Astrocyte of the cerebellum (primary cell): ENCODE measurements around the gene FOXP1.

ENCODE experiments used
- DNase-seq: peaks from one replicate; pipeline ENCODE4 v3.0.0-alpha.2; 2011; ENCODE audit warnings: low read depth
- H3K4me3 ChIP-seq: 2 replicates; pipeline ENCODE4 v1.5.1; 2011; ENCODE audit warnings: mild to moderate bottlenecking, low read depth, low read length, moderate library complexity
- CTCF ChIP-seq: IDR thresholded peaks from 2 replicates; pipeline ENCODE4 v1.5.1; 2012; ENCODE audit warnings: low read length, low read depth, moderate library complexity, mild to moderate bottlenecking; ENCODE audit errors: missing control alignments
- in situ Hi-C: cut with HindIII; loops from 2 replicates; pipeline ENCODE4 v1.10.0; 2017; ENCODE audit warnings: low sequenced_read_pairs

FOXP1 gene

DNA sequence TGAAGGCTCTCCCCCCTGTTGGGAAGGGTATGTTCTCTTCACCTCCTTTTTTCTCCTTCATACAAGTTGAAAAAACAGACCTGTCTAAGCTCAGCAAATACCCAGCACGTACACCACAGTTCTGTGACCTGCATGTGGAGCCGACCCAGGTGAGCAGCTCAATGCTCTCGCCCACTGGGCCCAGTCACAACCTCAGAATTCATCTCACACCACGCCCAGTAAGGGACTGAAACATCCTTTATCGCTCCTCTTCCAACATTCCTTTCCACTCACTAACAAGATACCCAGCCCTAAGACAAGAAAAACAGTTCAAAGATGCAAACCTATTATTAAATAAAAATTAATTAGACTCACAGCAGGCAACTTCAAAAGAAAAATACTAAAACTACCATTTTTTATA is 68.9 kb downstream of the FOXP1 start:
- in situ Hi-C loops: no loop called here
- no peak for DNase-seq
- TF ChIP-seq CTCF: no peak
- no peak overlapping the region for H3K4me3 ChIP-seq

DNA sequence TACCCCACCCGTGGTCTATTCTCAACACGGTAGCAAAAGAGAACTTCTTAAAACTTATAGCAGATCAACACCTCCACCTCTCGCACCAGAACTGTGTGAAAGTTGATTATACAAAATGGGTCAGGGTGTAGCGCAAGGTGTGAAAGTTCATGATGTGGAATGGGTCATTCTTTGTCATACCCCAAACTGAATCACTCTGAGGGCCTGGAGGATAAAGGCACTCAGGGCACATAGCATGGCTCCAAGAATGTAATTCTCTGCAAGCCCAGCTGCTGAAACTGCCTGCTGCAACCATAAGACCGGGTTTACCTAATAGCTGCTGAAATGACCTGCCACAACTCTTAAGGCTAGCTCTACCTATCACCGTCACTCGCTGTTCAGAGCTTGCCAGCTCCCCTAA is 70.0 kb downstream of the FOXP1 start:
- in situ Hi-C loops: no loop called here
- DNase-seq: no peak
- no peak overlapping the region for H3K4me3 ChIP-seq
- no peak for TF ChIP-seq CTCF

- no peak for DNase-seq
- H3K4me3 ChIP-seq: no peak overlapping the region
- in situ Hi-C loops: no loop called here
- no peak for TF ChIP-seq CTCF
Measured at GRCh38 chr3:71513081-71513480, 70.4 kb downstream of the FOXP1 start.

GRCh38 chr3:71512544-71512943 is 71.0 kb downstream of the FOXP1 start:
- DNase-seq: no peak
- in situ Hi-C loops: no loop called here
- no peak overlapping the region for H3K4me3 ChIP-seq
- TF ChIP-seq CTCF: no peak

GRCh38 chr3:71512000-71512399 is 71.5 kb downstream of the FOXP1 start:
- in situ Hi-C loops: no loop called here
- no peak for TF ChIP-seq CTCF
- H3K4me3 ChIP-seq: no peak overlapping the region
- no peak for DNase-seq

GRCh38 chr3:71511446-71511845 is 72.1 kb downstream of the FOXP1 start:
- DNase-seq: no peak
- TF ChIP-seq CTCF: no peak
- in situ Hi-C loops: no loop called here
- no peak overlapping the region for H3K4me3 ChIP-seq

GRCh38 chr3:71511037-71511436 is 72.5 kb downstream of the FOXP1 start:
- peak; percentile 97 for DNase-seq
- H3K4me3 ChIP-seq: no peak overlapping the region
- TF ChIP-seq CTCF: no peak
- in situ Hi-C loops: no loop called here
